Neural cell (in vitro differentiated cells): ENCODE data around the gene PPP3R2.

Source experiments
- CTCF ChIP-seq: fragments of 450-650 bp; IDR thresholded peaks from 2 replicates; pipeline ENCODE4 v1.5.1; 2014; ENCODE audit warnings: antibody characterized with exemption, mild to moderate bottlenecking, moderate library complexity; ENCODE audit not compliant: poor library complexity, severe bottlenecking
- EP300 ChIP-seq: fragments of 450-650 bp; conservative IDR thresholded peaks from 2 replicates; pipeline ENCODE4 v1.6.1; 2014; ENCODE audit warnings: antibody characterized with exemption, mild to moderate bottlenecking, moderate library complexity; ENCODE audit not compliant: poor library complexity, severe bottlenecking
- EZH2 ChIP-seq: fragments of 200-600, 300-800 bp; shearing (Covaris generic), sonication (generic); IDR thresholded peaks from 2 replicates; pipeline ENCODE4 v1.6.1; 2014; ENCODE audit warnings: antibody characterized with exemption, low read length, borderline replicate concordance, mild to moderate bottlenecking; ENCODE audit not compliant: insufficient read depth, poor library complexity, severe bottlenecking
- MXI1 ChIP-seq: fragments of 450-650 bp; conservative IDR thresholded peaks from 2 replicates; pipeline ENCODE4 v1.6.1; 2014; ENCODE audit warnings: antibody characterized with exemption, mild to moderate bottlenecking; ENCODE audit not compliant: poor library complexity, severe bottlenecking
- RAD21 ChIP-seq: fragments of 450-650 bp; conservative IDR thresholded peaks from 2 replicates; pipeline ENCODE4 v1.6.1; 2014; ENCODE audit warnings: antibody characterized with exemption, mild to moderate bottlenecking, moderate library complexity
- TAF1 ChIP-seq: IDR thresholded peaks from 2 replicates; pipeline ENCODE4 v1.6.1; 2012; ENCODE audit warnings: low read depth
- TF ChIP-seq, protein P1 (sequence below): IDR thresholded peaks from 2 replicates; pipeline ENCODE4 v1.6.1; 2012; ENCODE audit warnings: borderline replicate concordance

GRCh38 chr9:101626295-101626694, 31.5 kb upstream of the PPP3R2 start:
- TF ChIP-seq CTCF (no peak), EP300 (no peak), RAD21 (no peak), EZH2 (no peak), MXI1 (no peak), TAF1 (no peak)
- TF ChIP-seq, protein P1, sequence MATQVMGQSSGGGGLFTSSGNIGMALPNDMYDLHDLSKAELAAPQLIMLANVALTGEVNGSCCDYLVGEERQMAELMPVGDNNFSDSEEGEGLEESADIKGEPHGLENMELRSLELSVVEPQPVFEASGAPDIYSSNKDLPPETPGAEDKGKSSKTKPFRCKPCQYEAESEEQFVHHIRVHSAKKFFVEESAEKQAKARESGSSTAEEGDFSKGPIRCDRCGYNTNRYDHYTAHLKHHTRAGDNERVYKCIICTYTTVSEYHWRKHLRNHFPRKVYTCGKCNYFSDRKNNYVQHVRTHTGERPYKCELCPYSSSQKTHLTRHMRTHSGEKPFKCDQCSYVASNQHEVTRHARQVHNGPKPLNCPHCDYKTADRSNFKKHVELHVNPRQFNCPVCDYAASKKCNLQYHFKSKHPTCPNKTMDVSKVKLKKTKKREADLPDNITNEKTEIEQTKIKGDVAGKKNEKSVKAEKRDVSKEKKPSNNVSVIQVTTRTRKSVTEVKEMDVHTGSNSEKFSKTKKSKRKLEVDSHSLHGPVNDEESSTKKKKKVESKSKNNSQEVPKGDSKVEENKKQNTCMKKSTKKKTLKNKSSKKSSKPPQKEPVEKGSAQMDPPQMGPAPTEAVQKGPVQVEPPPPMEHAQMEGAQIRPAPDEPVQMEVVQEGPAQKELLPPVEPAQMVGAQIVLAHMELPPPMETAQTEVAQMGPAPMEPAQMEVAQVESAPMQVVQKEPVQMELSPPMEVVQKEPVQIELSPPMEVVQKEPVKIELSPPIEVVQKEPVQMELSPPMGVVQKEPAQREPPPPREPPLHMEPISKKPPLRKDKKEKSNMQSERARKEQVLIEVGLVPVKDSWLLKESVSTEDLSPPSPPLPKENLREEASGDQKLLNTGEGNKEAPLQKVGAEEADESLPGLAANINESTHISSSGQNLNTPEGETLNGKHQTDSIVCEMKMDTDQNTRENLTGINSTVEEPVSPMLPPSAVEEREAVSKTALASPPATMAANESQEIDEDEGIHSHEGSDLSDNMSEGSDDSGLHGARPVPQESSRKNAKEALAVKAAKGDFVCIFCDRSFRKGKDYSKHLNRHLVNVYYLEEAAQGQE, result no peak
